ENCODE data around the gene EMC10.
"Not testable (repeated sequence)": the region's sequence is repeated elsewhere in the genome, so short reads cannot be mapped to it uniquely, and the experiment has no call there.

Gene EMC10

DNA sequence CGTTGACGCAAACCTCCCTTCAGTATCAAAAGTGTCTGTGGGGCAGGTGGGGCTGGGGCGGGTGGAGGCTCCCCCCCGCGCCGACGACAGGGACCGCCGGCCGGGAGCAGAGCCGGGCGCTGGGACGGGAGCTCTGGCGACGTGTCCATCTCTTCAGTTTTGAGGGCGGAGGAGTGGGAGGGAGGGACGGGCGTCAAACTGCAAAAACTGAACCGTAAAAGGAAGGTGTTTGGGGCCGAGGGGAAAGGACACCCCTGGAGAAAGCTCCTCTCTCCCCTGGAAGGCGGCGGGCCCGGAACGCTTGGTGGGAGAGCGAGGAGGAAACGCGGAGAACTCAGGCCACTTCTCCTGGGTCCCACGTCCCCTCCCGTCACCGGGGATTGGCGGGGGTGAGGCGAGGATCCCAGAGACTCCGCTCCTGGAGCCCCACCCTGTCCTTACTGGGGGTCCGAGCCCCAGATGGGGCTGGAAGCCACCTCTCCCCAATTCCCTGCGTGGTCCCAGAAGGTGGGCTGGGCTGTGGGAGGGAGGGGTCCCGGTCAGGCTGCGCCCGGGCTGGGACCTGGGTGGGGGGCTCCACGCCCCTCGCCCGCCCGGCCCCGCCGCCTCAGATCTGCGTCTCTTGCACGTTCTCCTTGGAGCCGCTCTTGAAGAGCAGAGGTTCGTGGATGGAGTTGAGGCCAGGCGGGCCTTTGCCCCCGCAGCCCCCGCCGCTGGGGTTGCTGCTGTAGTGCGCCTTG, 40.8 kb downstream of the EMC10 start:
- DNase-seq (ENCODE audit: low spot score), result no peak
- no peak overlapping the region for H3K4me3 ChIP-seq
- no peak overlapping the region for H3K27ac ChIP-seq
- no peak for TF ChIP-seq CTCF (IDR thresholded peaks at IDR 0.05)

GRCh38 chr19:50517704-50518075, 41.4 kb downstream of the EMC10 start:
- Histone ChIP-seq H3K27ac (no peak overlapping the region), H3K4me3 (no peak overlapping the region)
- no peak for TF ChIP-seq CTCF (IDR thresholded peaks at IDR 0.05)
- DNase-seq (ENCODE audit: low spot score), result no peak

DNA sequence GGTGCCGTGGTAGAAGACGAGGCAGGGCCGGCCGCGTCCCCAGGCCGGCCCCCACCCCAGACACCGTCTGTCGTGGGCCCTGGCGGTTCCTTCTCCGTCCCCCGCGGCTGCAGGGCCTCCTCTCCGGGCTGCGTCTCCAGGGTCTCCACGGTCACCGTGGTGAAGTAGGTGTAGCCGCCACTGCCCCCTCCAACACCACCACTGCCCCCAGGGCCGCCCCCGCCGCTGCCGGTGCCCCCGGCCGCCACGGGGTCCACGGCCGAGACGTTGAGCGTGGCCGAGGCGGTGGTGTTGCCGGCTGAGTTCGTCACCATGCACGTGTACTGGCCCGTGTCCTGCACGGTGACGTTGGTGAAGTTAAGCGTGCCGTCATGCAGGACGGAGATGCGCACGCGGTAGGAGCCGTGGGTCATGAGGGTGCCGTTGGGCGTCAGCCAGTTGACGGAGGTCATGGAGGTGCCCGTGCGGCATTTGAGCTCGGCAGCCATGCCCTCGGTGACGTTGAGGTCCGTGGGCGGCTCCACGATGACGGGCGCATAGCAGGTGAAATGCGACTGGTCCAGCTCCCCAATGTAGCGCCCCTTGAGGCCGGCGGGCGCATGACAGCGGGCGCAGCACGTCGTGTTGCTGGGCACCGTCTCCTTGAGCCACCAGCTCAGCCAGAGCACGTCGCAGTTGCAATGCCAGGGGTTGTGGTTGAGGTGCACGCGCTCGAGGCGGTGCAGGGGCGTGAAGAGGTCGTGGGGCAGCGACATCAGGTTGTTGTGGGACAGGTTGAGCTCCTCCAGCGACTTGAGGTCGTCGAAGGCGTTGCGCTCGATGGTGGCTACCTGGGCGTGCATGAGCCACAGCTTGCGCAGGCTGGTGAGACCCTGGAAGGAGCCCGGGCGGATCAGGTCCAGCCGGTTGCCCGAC, 42.0 kb downstream of the EMC10 start:
- no peak for DNase-seq (ENCODE audit: low spot score)
- Histone ChIP-seq H3K4me3 (no peak overlapping the region), H3K27ac (no peak overlapping the region)
- no peak for TF ChIP-seq CTCF (IDR thresholded peaks at IDR 0.05)

DNA sequence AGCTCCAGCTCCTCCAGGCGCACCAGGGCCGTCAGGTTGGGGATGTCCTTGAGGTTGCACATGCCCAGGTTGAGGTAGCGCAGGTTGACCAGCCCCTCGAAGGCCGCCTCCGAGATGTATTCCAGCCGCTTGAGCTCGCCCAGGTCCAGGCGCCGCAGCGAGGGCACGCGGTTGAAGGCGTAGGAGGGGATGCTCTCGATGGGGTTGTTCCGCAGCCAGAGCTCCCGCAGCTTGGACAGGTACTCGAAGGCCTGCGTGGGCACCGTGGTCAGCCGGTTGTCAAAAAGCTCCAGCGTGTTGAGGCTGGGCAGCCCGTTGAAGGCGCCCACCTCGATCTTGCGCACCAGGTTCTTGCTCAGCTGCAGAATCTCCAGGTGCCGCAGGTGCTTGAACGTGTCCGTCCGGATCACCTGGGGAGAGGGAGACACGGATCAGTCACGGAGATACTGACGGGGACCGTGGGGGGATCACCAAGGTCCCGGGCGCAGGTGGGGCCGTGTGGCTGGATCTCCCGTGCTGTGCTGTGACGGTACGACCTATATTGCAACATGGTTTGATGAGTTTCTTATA, 42.8 kb downstream of the EMC10 start:
- Histone ChIP-seq H3K4me3 (no peak overlapping the region), H3K27ac (no peak overlapping the region)
- TF ChIP-seq CTCF (IDR thresholded peaks at IDR 0.05), result no peak
- DNase-seq (ENCODE audit: low spot score), result no peak

GRCh38 chr19:50520822-50521465, 44.6 kb downstream of the EMC10 start:
- Histone ChIP-seq H3K27ac (no peak overlapping the region), H3K4me3 (no peak overlapping the region)
- no peak for TF ChIP-seq CTCF (IDR thresholded peaks at IDR 0.05)
- DNase-seq (ENCODE audit: low spot score), result no peak

DNA sequence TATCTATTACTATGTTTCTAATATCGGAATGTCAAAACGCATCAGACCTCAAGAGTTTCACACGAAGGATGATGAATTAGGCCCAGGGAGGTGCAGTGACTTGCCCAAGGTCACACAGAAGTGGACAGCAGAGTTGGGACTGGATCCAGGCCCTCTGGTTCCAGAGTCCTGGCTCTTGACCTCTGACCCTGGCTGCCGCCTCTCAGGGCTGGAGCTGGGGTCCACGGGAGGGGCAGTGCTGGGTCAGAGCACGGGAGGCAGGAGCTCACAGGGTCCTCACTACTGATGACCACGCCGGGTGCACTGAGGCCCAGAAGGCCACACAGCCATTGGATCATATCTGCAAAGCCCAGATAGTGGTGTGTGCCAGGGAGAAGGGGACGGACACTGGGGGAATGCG, 46.6 kb downstream of the EMC10 start:
- TF ChIP-seq CTCF (IDR thresholded peaks at IDR 0.05), result no peak
- no peak overlapping the region for H3K27ac ChIP-seq
- no peak overlapping the region for H3K4me3 ChIP-seq
- DNase-seq (ENCODE audit: low spot score), result no peak

DNA sequence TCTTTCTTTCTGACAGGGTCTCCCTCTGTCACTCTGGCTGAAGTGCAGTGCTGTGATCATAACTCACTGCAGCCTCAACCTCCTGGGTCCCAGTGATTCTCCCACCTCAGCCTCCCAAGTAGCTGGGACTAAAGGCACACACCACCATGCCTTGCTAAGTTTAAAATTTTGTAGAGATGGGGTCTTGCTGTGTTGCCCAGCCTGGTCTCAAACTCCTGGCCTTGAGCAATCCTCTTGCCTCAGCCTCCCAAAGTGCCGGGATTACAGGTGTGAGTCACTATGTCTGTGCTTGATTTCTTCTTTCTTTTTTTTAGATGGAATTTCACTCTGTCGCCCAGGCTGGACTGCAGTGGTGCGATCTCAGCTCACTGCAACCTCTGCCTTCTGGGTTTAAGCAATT, 51.7 kb downstream of the EMC10 start:
- not testable (repeated sequence) for H3K27ac ChIP-seq; DNase-seq (ENCODE audit: low spot score); H3K4me3 ChIP-seq

All from coronary artery (tissue), 2 donors.